ENCODE data around the gene SHISAL2B.
"Not testable (repeated sequence)": the region's sequence is repeated elsewhere in the genome, so short reads cannot be mapped to it uniquely, and the experiment has no call there.

SHISAL2B gene

GRCh38 chr5:64706074-64706473, 15.8 kb downstream of the SHISAL2B start:
- not testable (repeated sequence) for DNase-seq

GRCh38 chr5:64707191-64707590, 16.9 kb downstream of the SHISAL2B start:
- DNase-seq, result no peak

- not testable (repeated sequence) for DNase-seq
Measured at GRCh38 chr5:64714495-64714894, 24.2 kb downstream of the SHISAL2B start.

GRCh38 chr5:64722588-64722987, 32.3 kb downstream of the SHISAL2B start:
- no peak for DNase-seq

- DNase-seq, result no peak
Measured at GRCh38 chr5:64727150-64727549, 36.8 kb downstream of the SHISAL2B start.

- no peak for DNase-seq
Measured at GRCh38 chr5:64742411-64742810, 52.1 kb downstream of the SHISAL2B start.

GRCh38 chr5:64742821-64743220, 52.5 kb downstream of the SHISAL2B start:
- DNase-seq, result no peak

- DNase-seq, result no peak
Measured at GRCh38 chr5:64744914-64745313, 54.6 kb downstream of the SHISAL2B start.

GRCh38 chr5:64746446-64746845, 56.1 kb downstream of the SHISAL2B start:
- DNase-seq, result no peak

GRCh38 chr5:64749385-64749784, 59.1 kb downstream of the SHISAL2B start:
- DNase-seq, result no peak

GRCh38 chr5:64754066-64754465, 63.8 kb downstream of the SHISAL2B start:
- no peak for DNase-seq

- no peak for DNase-seq
Measured at GRCh38 chr5:64758901-64759300, 68.6 kb downstream of the SHISAL2B start.

GRCh38 chr5:64759960-64760660, 69.8 kb downstream of the SHISAL2B start:
- DNase-seq, result no peak

GRCh38 chr5:64763948-64764503, 73.7 kb downstream of the SHISAL2B start:
- no peak for DNase-seq

GRCh38 chr5:64765804-64766504, 75.7 kb downstream of the SHISAL2B start:
- no peak for DNase-seq

- DNase-seq, result no peak
Measured at GRCh38 chr5:64766941-64767340, 76.6 kb downstream of the SHISAL2B start.

Measured in activated effector memory CD4-positive, alpha-beta T cell treated with Interleukin-2 at 50 U/mL for 16 hours (primary cell).